Measurements from ENCODE around the gene CEACAM16.
"Not testable (repeated sequence)": the region's sequence is repeated elsewhere in the genome, so short reads cannot be mapped to it uniquely, and the experiment has no call there.

The CEACAM16 gene

GRCh38 chr19:44677019-44677811 lies 21.7 kb upstream of the CEACAM16 start:
- no peak for DNase-seq

DNA sequence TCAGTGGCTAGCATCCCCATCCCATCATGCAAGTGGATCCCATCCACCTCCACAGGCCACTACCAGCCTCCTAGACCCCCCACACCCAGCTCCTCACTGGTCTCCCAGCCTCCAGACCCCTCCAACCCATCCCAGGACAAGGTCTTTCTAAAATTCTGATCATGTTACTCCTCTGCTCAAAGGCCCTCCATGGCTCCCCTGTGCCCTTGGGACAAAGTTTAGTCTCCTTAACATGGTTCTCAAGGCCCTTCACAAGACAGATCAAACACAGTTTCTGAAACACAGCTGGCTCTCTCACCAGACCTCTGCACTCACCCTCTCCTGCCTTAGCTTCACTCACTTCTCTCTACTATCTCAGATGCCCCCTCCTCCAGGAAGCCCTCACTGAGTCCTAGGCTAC lies 18.4 kb upstream of the CEACAM16 start:
- DNase-seq: no peak

DNA sequence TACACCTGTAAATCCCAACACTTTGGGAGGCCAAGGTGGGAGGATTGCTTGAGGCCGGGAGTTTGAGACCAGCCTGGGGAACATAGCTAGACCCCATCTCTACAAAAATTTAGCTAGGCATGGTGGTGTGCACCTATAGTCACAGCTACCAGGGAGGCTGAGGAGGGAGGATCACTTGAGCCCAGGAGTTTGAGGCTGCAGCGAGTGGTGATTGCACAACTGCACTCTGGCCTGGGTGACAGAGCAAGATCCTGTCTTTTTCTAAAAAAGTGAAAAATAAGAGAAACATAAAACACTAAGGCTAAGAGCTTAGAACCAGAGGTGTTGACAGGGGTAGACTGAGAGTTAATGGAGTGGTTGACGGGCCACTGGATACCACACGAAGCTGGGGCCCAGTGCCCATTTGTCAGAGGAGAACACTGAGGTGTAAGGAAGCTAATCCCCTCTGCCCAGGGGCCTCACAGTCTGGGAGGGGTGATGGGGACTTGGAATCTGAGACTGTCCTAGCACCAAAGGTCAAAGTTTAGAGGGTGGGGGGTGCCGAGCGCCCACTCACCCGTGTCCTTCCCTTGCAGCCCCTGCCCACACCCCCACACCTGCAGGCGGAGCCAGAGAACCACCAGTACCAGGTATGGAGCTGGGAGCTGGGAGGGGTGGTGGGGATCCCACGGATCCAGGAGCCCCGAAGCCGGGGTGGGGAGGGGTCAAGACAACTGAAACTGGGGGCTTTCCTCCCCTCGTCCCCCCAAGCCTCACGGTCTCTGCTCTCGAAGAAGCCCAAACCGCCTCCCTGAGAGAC lies 16.8 kb upstream of the CEACAM16 start:
- no peak for DNase-seq

DNA sequence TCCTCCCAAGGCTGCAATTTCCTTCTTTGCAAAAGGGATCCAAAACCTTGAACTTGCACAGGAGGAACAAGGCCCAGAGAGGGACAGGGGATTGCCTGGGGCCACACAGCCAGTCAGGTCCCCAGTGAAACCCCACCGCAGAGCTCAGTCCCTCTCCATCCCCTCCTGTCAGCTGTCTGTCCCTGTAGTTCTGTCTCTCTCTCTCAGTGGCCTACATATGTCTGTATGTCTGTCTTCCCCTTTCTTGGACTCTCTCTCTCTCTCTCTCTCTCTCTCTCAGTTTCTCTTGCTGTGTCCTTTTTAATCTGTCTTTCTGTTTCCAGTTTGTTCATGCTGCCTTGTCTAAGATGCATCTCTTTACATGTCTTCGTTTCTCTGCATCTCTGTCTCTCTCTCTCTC lies 16.1 kb upstream of the CEACAM16 start:
- no peak for DNase-seq

DNA sequence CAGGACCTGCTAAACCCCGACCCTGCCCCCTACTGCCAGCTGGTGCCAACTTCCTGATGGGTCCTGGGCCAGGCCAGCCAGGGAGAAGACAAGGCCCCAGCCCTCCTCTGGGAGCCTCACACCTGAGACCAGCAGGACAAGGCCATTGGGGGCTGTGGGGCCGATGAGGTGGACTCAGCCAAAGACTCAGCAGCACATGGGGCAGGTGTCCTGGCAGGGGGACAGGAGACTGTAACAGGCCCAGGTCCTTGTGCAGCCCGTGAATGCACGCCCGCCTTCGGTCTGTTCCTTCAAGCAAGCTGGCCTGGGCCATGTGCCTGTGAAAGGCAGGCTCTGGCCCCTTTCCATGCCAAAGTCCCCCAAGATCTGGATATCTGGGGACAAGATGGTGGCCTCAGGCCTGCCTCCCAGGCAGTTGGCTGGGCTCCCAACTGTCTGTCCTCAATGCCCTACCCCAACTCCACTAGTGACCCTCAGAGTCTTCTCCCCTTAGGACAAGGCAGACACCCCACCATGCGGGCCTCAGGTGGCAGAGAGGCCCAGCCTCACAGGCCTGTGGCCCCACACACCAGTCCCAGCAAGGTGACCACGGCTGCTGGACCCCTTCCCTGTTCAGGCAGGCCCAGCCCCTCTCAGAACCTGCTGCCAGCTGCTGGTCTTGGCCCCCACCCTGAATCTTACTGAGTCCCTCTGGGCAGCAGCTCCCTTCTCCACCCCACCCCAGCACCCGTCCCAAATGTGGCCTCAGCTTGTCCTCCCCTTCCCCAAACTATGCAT lies 15.3 kb upstream of the CEACAM16 start:
- DNase-seq: no peak

GRCh38 chr19:44684396-44684795 lies 14.6 kb upstream of the CEACAM16 start:
- DNase-seq: not testable (repeated sequence)

DNA sequence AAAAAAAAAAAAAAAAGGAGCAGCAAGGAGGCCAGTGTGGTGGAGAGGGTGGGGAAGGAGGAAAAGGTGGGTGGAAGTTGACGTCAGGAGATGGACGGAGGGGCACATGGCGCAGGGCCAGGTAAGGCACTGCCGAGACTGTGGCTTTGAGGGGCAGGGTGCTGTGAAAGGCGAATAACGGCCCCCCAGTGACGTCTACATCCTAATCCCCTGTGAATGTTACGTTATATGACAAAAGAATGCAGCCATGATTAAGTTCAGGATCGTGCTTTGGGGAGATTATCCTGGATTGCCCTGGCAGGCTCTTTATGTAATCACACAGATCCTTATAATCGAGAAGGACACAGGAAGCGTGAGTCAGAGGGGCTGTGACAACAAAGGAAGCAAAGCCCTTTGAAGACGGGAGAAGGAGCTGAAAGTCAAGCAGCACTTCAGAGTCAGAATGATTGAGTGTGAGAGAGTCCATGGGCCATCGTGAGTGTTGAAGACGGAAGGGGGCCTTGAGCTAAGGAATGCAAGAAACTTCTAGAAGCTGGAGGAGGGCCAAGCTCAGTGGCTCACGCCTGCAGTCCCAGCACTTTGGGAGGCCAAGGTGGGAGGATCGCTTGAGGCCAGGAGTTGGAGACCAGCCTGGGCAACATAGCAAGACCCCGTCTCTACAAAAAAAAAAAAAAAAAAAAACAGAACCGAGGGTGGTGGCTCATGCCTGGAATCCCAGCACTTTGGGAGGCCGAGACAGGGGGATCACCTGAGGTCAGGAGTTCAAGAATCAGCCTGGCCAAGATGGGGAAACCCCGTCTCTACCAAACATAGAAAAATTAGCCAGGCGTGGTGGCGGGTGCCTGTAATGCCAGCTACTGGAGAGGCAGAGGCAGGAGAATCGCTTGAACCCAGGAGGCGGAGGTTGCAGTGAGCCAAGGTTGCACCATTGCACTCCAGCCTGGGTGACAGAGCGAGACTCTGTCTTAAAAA lies 13.8 kb upstream of the CEACAM16 start:
- DNase-seq: no peak

- DNase-seq: no peak
Measured at GRCh38 chr19:44685877-44686276, 13.1 kb upstream of the CEACAM16 start.

DNA sequence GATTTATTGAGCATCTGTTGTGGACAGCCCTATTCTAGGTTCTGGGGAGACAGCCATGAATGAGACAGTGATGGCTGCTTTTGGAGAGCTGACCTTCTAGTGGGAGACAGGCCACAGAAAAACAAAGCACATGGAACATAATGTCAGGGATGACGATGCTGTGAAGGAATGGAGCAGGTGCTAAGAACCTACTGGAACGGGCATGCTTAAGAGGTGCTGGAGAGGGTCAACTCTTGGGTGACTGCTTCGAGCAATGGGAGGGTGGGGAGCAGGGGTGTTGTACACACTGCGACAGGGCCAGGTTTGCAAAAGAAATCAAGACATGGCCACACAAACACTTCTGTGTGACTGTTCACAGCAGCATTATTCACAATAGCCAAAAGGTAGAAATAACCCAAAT lies 12.1 kb upstream of the CEACAM16 start:
- no peak for DNase-seq

GRCh38 chr19:44687888-44688287 lies 11.1 kb upstream of the CEACAM16 start:
- DNase-seq: no peak

GRCh38 chr19:44689290-44690130 lies 9.4 kb upstream of the CEACAM16 start:
- DNase-seq: peak; percentile 74

DNA sequence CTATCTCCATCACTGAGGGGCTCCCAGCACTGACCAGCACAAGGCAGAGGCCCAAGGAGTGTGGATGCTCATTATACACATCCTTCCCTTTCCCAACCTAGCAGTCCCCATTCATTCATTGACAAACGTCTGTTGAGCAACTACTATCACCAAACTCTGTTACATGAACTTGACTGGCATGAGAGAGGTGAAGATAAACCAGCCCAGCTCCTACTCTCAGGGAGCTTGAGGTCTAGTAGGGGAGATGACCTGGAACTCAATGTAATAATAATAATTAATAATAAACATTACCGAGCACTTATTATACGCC lies 8.9 kb upstream of the CEACAM16 start:
- DNase-seq: no peak

DNA sequence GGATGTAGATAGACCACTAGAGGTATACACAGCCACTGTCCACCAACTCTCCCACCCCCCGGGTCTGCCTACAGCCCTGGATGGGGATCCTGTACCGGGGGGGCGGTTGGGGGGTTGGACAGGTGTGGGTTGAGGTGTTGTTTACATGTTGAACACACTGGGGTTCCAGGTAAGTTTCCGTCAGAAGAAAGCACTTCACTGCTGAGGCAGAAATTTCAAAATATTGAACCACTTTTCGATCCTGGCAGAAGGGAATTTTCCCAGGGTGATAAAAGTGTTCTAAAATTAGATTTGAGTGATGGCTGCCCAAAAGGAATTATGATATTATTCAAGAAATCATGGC lies 6.6 kb upstream of the CEACAM16 start:
- DNase-seq: no peak

DNA sequence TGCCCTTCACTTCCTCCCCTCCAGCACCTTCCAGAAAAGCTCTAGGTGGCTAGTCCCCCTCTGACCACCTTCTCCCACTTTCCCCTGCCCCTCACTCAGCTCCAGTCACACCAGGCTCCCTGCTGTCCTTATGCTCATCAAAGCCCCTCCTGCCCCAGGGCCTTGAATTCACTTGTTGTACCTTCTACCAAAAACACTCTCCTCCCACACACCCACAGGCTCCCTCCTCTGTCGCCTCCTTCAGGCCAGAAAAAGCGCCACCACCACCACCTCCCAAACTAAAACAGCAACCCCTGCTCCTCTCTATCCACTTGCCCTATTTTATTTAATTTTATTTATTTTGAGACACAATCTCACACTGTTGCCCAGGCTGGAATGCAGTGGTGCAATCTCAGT lies 4.8 kb upstream of the CEACAM16 start:
- no peak for DNase-seq

DNA sequence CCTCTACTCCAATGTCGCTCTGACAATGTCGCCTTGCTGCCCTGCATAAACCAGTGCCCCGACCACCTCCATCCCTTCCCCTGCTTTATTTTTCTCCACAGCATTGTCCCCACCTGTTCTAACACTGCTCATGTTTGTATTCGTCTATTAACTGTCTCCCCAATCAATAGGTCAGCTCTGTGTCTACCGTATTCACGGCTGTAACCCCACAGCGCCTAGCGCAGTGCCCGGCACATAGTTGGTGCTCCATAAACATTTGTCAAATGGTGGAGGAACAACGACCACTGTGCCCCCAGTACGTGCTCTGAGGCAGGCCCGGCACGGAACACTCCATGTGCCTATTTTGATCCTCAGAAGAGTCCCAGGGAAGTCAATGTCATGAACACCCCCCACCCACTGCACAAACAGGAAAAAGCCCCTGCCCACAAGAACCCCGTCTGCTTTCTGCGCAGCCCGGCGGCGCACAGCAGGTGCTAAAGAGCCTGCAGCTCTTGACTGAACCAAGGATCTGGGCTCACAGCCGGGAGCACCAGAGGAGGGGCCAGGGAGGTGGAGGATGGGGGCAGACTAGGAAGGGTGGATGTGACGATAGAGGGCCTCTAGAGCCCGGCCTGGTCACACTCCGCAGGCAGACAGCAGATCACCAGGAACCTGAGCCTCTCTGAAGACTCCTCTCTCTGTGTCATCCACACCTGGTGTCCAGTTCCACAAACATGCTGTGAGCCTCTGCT lies 1.8 kb upstream of the CEACAM16 start:
- no peak for DNase-seq

- DNase-seq: no peak
Measured at GRCh38 chr19:44697670-44698034, 1.3 kb upstream of the CEACAM16 start.

- no peak for DNase-seq
Measured at GRCh38 chr19:44700547-44700946, 1.6 kb downstream of the CEACAM16 start.

DNA sequence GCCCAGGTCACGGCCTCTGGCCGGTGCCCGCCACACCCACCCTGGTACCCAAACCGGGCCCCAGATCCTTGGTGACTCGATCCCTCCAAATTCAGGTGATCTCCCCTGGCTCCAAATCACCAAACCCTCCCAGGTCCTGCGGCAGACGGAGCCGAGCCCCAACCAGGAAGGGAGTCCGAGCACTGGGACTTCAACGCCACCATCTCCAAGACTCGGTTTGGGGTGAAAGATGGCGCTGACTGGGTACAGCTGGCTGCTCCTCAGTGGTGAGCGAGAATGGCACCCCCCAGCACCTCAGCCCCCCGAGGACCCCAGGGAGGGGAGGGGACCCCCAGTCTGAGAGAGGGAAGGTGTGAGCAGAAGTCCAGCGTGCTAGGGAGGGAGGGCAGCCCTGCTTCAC lies 2.3 kb downstream of the CEACAM16 start:
- no peak for DNase-seq

DNA sequence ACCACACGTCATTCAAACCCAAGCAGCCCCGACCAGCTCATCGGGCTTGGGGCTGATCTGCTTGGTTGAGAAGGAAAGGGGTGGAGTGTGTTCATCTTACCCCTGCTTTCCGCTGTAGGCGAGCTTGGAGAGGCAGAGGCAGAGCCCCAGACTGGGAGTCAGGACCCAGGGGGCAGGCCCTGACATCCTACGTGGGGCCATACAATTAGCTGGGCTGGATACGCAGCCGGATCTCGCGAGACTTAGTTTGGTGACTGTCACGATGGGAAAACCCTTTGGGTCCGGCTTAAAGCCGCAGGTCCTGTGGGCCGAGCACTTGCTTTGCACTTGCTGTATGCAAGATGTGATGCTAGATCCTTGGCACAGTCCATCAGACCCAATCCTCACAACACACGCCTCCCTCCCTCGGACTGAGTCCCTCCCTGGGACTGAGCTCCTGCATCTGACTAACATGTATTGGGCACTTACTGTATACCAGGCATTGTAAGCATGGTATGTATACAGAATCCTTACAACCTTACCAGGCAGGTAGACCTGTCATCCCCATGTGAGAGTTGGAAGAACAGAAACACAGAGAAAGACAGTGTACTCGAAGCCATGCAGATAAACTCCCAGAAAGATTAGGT lies 3.7 kb downstream of the CEACAM16 start:
- DNase-seq: no peak

DNA sequence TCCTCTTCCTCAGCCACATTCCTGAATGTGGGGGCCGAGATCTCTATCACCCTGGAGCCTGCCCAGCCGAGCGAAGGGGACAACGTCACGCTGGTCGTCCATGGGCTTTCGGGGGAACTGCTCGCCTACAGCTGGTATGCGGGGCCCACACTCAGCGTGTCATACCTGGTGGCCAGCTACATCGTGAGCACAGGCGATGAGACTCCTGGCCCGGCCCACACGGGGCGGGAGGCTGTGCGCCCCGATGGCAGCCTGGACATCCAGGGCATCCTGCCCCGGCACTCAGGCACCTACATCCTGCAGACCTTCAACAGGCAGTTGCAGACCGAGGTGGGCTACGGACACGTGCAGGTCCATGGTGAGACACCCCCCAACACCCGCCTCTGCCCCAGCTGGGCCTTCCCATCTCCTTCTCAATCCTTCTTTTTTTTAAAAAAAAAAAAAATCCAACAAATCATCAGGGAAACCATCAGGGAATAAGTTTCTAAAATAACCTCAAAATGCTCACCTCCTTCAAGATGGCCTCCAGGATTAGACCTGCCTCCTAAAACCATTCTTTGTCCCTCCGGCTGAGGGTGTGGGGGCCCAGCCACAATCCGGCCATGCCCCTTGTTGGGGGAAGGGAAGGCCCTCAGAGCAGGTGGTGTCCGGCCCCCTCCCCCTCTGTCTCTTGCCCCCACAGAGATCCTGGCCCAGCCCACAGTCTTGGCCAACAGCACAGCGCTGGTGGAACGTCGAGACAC lies 4.6 kb downstream of the CEACAM16 start:
- DNase-seq: no peak
